WTC11 (cell line): Measurements from ENCODE around the gene FAM114A1.
"Not testable (repeated sequence)": the region's sequence is repeated elsewhere in the genome, so short reads cannot be mapped to it uniquely, and the experiment has no call there.

ENCODE experiments used
- ATF3 ChIP-seq: sonication (generic); formaldehyde crosslinking; conservative IDR thresholded peaks from 2 replicates; pipeline ENCODE4 v1.8.1; 2022; ENCODE audit warnings: mild to moderate bottlenecking, missing genetic modification reagents
- CTCF ChIP-seq: fragments of 200-600 bp; IDR thresholded peaks from 2 replicates; pipeline ENCODE4 v1.8.0; 2022; ENCODE audit warnings: antibody characterized with exemption
- E2F5 ChIP-seq: sonication (generic); formaldehyde crosslinking; IDR thresholded peaks from 2 replicates; pipeline ENCODE4 v1.8.1; 2022; ENCODE audit warnings: mild to moderate bottlenecking, moderate library complexity, missing genetic modification reagents
- NR1H2 ChIP-seq: sonication (generic); formaldehyde crosslinking; IDR thresholded peaks from 2 replicates; pipeline ENCODE4 v1.9.0; 2021; ENCODE audit warnings: mild to moderate bottlenecking, moderate library complexity, missing genetic modification reagents
- TF ChIP-seq, protein P1 (sequence below): sonication (generic); formaldehyde crosslinking; IDR thresholded peaks from 2 replicates; pipeline ENCODE4 v1.8.1; 2022; ENCODE audit warnings: low read depth, mild to moderate bottlenecking, moderate library complexity, missing genetic modification reagents, borderline replicate concordance
- TF ChIP-seq, protein P2 (sequence below): sonication (generic); formaldehyde crosslinking; IDR thresholded peaks from 2 replicates; pipeline ENCODE4 v1.8.1; 2023; ENCODE audit warnings: mild to moderate bottlenecking, moderate library complexity, missing genetic modification reagents
- TF ChIP-seq, protein P3 (sequence below): sonication (generic); formaldehyde crosslinking; IDR thresholded peaks from 2 replicates; pipeline ENCODE4 v1.8.0; 2023; ENCODE audit warnings: missing genetic modification reagents

GRCh38 chr4:38959248-38959647 is 91.6 kb downstream of the FAM114A1 start:
- TF ChIP-seq CTCF; E2F5 (CRISPR knock-in tag); ATF3 (CRISPR knock-in tag); NR1H2 (CRISPR knock-in tag): not testable (repeated sequence)
- TF ChIP-seq, protein P1, sequence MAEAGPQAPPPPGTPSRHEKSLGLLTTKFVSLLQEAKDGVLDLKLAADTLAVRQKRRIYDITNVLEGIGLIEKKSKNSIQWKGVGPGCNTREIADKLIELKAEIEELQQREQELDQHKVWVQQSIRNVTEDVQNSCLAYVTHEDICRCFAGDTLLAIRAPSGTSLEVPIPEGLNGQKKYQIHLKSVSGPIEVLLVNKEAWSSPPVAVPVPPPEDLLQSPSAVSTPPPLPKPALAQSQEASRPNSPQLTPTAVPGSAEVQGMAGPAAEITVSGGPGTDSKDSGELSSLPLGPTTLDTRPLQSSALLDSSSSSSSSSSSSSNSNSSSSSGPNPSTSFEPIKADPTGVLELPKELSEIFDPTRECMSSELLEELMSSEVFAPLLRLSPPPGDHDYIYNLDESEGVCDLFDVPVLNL (CRISPR knock-in tag) = not testable (repeated sequence)
- TF ChIP-seq, protein P2, sequence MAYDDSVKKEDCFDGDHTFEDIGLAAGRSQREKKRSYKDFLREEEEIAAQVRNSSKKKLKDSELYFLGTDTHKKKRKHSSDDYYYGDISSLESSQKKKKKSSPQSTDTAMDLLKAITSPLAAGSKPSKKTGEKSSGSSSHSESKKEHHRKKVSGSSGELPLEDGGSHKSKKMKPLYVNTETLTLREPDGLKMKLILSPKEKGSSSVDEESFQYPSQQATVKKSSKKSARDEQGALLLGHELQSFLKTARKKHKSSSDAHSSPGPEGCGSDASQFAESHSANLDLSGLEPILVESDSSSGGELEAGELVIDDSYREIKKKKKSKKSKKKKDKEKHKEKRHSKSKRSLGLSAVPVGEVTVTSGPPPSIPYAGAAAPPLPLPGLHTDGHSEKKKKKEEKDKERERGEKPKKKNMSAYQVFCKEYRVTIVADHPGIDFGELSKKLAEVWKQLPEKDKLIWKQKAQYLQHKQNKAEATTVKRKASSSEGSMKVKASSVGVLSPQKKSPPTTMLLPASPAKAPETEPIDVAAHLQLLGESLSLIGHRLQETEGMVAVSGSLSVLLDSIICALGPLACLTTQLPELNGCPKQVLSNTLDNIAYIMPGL (CRISPR knock-in tag) = not testable (repeated sequence)
- TF ChIP-seq, protein P3, sequence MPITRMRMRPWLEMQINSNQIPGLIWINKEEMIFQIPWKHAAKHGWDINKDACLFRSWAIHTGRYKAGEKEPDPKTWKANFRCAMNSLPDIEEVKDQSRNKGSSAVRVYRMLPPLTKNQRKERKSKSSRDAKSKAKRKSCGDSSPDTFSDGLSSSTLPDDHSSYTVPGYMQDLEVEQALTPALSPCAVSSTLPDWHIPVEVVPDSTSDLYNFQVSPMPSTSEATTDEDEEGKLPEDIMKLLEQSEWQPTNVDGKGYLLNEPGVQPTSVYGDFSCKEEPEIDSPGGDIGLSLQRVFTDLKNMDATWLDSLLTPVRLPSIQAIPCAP (CRISPR knock-in tag) = not testable (repeated sequence)
